ENCODE results near the gene SEPTIN12. TPM values are rescaled to one million over a fixed set of nuclear protein-coding genes. Genes with fewer than 3 reads are reported as not detected.
"Not testable (repeated sequence)": the region's sequence is repeated elsewhere in the genome, so short reads cannot be mapped to it uniquely, and the experiment has no call there.

SEPTIN12 gene
- polyA plus RNA-seq, 3 donors, result 0.19 TPM; not detected in 2

DNA sequence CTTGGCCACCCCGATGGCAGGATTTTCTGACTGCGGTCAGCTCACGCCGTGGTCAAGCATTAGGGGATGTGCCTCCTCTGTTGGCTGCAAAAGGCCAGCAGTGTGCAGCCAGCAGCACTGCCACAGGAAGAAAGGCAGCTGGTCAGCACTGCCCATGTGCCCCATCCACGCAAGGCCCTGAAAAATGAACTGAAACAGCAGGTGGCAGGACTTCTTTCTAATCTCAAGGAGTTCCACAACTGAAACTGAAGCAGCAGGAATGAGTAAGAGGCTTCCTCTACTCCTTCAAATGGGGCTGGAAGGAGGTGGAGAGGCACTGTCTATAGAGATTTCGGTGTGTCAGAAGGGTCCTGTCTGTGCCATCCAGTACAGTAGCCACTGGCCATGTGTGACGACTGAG lies 24.4 kb downstream of the SEPTIN12 start:
- no peak for DNase-seq (ENCODE audit: low read depth in 3 of 3, low spot score in 2 of 3)

DNA sequence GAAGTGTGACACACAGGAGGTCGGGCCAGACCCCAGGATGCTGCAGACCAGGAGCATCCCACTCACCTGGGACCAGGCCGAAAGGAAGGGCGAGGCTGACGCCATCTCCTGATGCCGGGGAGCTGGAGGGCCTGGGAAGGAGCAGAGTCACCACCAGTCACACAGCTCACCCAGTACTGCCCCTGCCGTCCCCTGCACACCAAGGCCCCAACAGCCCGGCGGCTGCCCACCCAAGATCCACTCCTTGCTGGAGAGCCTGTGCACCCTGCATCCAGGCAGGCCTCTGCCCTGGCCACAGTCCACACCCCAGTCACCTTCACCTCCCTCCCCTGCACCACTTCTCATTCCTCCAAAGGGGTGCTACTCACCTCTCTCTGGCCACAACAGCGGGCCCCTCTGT lies 25.9 kb downstream of the SEPTIN12 start:
- DNase-seq (ENCODE audit: low read depth in 3 of 3, low spot score in 2 of 3), result no peak

DNA sequence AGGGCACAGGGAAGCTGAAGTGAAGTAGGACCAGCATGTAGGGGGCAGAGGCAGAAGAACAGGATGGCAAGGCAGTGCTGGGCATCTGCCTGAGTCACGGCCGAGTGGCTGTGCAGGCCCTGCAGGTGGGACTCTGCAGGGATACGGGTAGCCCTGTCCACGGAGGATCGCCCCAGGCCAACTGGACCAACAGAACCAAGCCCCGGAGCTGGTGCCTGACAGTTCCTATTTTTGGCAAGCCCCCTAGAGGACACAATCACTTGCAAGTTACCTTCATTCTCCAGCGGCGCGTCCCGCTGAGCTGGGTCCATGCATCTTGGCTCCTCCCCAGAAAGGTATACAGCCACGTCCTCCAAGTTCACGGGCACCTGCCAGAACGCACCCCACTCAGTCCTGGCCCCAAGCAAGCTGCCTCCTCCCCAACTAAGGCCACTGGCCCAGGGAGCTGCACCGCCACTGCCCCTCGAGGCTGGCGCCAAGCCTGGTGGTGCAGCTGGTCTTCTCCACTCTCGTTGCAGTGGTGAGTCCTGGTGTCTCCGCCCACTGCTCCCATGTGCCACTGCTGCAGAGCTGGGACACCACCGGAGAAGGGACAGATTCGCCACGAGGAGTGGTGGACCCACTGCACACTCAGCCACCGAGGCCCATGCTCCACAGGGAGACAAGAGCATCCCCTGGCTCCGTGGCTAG lies 27.8 kb downstream of the SEPTIN12 start:
- DNase-seq (ENCODE audit: low read depth in 3 of 3, low spot score in 2 of 3), result no peak

DNA sequence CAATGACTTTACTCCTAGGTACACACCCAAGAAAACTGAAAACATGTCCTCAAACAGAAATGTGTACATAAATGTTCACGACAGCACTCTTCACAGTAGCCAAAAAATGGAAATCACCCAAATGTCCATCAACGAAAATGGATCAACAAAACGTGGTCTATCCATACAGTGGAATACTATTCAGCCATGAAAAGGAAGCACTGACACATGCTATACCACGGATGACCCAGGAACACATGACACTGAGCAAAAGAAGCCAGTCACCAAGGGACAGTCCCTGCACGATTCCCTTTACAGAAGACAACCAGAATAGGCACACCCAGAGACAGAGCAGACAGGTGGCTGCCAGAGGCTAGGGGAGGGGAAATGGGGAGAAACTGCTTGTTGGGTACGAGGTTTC lies 32.5 kb downstream of the SEPTIN12 start:
- DNase-seq (ENCODE audit: low read depth in 3 of 3, low spot score in 2 of 3), result no peak

DNA sequence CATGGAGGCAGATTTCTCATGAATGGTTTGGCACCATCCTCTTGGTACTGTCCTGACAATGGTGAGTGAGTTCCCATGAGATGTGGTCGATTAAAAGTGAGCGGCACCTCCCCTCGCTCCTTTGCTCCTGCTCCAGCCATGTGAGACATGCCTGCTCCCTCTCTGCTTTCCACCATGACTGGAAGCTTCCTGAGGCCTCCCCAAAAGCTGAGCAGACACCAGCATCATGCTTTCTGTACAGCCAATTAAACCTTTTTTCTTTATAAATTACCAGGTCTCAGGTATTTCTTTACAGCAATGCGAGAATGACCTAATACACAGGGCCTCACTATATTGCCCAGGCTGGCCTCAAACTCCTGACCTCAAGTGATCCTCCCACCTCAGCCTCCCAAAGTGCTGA lies 33.3 kb downstream of the SEPTIN12 start:
- DNase-seq (ENCODE audit: low read depth in 3 of 3, low spot score in 2 of 3), result no peak

DNA sequence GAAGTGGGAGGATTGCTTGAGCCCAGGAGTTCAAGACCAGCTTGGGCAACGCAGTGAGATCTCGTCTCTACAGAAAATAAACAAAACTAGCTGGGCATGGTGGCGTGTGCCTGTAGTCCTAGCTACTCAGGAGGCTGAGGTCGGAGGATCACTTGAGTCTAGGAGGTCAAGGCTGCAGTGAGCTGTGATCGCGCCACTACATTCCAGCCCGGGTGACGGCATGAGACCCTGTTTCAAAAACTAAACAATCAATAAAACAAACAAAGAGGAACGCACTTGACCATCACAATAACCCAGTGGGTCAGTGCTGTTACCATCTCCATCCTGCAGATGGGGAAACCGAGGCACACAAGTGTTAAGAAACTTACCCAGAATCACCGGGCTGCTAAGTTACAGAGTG lies 34.9 kb downstream of the SEPTIN12 start:
- no peak for DNase-seq (ENCODE audit: low read depth in 3 of 3, low spot score in 2 of 3)

DNA sequence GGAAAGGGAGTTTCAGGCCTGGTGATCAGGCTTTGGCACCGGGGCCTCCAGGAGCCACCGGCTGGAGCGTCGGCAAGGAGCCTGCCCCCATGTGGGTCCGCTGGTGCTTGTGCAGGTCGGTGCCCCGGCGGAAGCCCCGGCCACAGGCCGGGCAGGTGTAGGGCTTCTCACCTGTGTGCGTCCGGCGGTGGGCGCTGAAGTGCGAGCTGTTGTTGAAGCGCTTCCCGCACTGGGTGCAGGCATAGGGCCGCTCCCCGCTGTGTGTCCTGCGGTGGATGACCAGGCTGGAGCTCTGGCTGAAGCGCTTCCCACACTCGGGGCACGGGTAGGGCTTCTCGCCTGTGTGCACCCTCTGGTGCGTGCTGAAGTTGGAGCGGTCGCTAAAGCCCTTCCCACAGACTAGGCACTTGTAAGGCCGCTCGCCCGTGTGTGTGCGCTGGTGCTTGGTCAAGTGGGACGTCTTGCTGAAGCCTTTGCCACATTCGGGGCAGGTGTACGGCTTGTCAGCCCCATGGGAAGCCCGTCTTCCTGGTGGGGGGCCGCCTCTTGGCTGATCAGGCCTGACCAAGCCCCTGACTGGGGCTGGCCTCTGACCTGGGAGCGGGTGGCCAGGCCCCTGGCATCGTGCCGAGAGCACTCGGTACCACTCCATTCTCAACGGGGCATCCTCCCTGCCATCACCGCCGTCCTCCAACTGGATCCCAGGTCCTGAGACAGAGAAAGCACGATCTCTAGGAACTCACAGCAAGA lies 35.6 kb downstream of the SEPTIN12 start:
- DNase-seq (ENCODE audit: low read depth in 3 of 3, low spot score in 2 of 3), result no peak

DNA sequence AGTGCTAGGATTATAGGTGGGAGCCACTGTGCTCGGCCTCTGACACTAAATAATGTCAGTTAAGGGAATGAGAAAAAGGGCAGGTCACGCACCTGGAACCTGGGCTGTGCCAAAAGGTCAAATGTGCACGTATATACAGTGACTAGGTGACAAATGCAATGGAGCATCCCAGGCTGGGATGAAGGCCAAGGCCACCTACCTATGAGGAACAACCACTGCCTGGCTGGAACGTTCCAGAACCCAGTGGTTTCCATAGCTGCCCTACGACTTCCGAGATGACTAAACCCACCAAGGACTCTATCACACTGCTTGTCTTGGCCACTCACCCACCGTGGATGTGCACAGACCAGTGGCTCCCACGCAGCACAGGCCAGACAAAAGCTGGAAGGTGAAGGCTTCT lies 37.2 kb downstream of the SEPTIN12 start:
- no peak for DNase-seq (ENCODE audit: low read depth in 3 of 3, low spot score in 2 of 3)

DNA sequence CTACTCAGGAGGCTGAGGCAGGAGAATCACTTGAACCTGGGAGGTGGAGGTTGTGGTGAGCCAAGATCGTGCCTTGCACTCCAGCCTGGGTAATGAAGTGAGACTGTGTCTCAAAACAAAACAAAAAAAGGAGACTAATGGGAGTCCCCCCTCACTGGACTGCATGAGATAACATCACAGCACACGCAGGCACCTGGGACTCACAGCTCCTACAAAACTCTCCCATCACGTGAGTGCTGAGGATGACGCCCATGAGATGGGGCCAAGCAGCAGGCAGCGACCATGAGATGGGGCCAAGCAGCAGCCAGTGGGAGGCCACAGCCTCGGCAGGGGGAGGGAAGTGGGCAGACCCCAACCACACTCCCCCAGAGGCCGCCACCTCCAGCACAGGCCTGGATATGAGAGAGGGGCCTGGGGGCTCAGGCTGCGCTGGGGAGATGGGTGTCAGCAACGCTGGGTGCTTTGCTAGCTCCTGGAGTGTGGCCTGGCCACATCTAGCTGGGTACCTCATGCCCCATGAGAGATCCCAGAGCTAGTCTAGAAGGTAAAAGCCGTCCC lies 38.4 kb downstream of the SEPTIN12 start:
- no peak for DNase-seq (ENCODE audit: low read depth in 3 of 3, low spot score in 2 of 3)

DNA sequence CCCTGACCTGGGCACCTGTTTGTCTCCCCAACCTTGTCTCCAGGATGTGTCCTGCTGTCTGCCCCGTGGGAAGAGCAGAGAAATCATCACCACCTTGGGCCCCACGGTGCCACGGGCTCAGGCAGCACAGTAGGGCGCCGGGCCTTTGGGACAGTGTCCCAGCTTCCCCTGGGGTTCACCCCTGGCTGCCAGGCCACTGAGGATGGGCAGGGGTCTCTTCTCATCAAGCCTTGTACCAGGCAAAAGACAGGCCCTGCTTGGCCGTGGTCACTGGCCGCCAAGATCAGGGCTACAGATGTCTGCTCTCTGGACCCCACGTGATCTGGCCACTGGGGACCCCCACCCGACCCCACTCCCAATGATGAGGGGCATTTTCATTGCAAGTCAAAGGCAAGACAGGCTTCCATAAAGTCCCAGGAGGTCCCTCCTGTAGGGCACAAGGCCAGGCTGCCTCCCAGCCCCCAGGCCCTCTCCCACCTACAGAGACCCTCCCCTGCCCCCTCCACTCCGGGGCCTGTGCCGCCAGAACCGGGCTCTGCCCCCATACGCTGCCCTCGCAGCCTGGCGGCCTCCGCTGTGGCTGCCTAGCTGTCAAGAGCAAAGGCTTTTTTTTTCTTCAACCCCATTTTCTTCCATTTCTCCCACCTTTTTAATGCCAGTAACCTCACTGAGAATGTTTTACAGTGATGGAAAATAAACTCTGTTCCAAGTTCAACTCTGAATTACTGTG lies 39.3 kb downstream of the SEPTIN12 start:
- DNase-seq (ENCODE audit: low read depth in 3 of 3, low spot score in 2 of 3), result no peak

DNA sequence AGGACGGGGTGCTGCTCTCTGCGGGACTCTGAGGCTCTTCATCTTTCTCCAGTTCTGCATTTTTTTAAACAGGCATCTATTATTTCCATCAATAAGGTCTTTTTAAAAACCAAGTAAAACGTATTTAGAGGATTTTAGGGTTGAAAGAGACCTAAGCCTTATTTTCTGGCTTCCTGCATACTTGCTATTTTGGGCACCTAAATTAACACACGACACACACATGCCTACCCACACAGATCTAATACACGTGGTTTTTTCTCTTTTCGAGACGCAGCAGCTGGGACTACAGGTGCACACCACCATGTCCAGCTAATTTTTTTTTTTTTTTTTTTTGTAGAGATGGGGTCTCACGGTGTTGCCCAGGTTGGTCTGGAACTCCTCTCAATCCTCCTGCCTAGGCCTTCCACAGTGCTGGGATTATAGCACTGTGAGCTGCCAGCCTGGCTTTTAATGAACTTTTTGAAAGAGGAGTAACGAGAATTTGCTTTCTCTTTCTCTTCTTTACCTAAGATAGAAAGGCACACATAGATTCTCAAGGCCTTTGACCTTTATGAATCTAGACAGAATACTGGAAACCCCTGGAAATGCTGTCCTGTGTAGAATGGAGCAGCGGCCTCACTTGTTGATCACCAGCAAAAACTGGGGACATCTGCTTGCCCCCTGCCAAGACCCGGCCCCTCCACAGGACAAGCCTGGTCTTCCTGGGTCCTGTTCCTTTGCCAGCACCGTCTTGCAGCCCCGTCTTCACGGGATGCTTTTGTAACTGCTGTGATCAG lies 40.1 kb downstream of the SEPTIN12 start:
- no peak for DNase-seq (ENCODE audit: low read depth in 3 of 3, low spot score in 2 of 3)

DNA sequence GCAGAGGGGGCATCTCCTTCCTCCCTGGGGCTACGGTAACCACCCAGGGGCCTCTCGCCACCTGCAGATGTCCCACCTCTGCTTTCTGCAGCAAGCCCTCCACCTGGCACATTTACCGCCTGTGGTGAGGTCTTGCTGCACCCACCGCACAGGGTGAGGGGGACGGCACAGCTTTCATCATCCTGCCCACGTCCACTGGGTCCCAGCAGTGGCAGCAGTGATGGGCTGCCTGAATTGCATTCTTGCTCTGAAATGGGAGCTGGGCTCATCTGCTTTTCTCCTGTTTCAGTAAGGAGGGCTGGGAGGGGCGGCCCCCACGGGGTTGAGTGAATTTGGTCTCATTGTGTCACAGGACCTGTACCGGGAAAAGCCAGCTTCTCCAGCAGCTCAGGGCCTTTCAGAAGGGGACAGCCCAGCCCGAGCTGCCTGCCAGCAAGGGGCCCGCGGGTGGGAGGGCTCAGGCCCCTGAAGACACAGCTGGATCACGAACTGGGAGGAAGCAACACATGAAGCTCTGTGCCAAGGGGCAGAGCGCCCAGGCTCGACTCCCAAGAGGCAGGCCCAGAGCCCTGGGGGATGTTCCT lies 41.1 kb downstream of the SEPTIN12 start:
- DNase-seq (ENCODE audit: low read depth in 3 of 3, low spot score in 2 of 3), result no peak

DNA sequence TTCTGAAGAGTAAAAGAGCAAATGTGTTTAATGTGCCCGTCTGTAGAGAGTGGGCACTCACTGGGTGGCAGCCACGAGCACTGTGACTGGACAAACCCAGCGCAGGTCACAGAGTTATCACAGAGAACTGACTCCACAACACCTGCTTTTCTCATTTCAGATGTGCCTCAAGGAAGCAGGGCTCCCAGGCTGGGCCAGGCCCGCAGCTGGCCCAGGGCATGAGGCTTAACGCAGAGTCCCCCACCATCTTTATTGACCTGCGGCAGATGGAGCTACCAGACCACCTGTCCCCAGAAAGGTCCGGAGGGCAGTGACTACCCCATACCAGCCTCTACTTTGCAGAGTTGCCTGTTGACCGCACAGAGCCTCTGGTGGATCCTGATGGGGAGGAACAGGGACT lies 41.9 kb downstream of the SEPTIN12 start:
- no peak for DNase-seq (ENCODE audit: low read depth in 3 of 3, low spot score in 2 of 3)

DNA sequence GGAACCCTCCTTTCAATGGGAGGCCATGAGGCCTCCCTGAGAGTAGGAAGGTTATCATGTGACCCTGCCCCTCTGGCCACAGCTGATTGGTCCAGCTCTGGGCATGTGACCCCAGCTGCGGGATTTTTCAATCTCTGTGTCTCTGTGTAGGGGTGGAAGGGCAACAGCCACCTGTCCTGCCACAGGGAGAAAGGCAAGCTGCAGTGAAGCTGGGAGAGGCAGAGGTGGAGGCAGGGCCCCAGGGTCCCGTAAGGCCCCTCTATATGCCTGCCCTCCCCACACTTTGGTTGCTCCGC lies 42.9 kb downstream of the SEPTIN12 start:
- DNase-seq (ENCODE audit: low read depth in 3 of 3, low spot score in 2 of 3), result no peak

DNA sequence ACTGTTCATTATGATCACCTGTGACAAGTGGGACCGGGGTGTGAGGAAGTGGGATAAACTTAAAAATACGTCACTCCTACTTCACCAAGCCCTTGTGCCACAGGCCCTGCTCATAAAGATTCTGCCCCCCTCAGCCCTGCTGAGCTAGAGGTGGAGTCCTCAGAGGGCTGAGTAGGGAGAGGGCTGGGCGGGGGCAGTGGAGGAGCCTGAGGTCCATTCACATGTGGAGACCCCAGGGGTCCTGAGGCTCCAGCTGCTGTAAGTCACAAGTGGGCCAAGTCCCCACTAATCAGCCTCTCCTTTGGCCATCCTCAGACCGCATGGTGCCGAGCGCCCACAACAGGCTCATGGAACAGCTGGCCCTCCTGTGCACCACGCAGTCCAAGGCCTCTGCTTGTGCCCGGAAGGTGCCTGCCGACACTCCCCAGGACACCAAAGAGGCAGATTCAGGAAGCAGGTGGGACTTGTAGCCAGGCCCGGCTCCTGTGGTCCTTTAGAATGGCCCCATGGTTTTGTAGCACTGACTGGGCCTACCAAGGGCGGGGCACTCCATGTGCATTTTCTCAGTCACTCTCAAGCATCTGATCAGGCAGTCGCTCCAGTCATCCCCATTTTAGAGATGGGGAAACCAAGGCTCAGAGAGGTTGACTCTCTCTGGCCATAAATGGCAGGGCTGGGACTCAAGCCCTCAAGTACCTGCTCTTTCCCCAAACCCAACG lies 43.4 kb downstream of the SEPTIN12 start:
- DNase-seq (ENCODE audit: low read depth in 3 of 3, low spot score in 2 of 3), result no peak

DNA sequence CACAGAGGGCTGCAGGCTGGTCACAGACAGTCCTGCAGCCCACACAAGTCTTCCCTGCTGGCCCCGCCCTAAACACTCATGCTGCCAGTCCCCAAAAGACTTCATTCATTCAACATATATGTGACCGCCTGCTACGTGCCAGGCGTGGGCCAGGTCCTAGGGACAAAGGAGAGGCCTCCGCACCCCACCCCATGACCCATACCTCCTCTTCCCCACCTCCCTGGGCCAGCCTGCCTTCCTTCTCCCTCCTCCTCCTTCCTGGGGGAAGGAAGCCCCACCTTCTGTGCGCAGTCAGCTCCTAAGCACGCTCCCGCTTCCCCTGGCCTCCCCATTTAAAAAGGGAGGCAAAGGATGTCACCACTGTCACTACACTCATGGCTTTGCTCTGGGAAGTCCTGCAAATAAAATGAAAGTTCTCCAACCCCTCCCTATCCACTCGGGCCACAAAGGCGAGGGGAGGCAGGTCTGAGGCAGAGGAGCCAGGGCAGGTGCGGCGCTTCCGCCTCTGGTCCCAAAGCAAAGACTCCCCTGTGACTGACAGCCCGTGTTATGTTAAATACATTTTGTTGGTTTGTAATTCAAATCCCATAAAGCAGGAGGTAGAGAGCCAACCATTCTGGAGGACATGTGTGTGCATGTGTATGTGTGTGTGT lies 44.8 kb downstream of the SEPTIN12 start:
- no peak for DNase-seq (ENCODE audit: low read depth in 3 of 3, low spot score in 2 of 3)

DNA sequence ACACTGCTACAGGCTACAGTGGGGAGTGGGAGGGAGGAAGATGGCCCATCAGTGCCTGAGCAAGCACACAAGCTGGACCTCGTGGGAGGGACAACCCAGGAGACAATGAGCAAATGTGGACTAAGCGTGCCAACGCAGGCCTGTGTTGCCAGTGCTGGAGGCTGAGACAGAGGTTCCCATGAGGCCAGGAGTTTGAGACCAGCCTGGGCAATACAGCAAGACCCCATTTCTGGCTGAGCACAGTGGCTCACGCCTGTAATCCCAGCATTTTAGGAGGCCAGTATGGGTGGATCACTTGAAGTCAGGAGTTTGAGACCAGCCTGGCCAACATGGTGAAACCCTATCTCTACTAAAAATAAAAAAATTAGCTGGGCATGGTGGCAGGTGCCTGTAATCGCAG lies 49.8 kb downstream of the SEPTIN12 start:
- not testable (repeated sequence) for DNase-seq (ENCODE audit: low read depth in 3 of 3, low spot score in 2 of 3)

DNA sequence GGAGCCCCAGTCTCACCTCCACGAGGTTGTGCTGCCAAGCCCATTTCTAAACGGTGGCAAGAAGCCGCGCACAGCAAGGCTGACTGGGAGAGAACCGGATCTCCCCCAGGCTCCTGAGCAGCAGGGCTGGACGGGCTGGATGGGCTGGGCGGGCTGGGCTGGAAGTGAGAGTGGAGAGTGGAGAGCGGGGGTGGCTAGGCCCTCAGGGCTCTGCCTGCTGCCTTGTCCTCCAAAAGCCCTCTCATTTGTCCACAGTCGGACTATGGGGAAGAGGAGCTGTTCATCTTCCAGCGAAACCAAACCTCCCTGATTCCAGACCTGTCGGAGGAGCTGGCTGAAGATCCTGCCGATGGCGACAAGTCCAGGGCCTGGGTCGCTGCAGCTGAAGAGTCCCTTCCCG lies 50.6 kb downstream of the SEPTIN12 start:
- DNase-seq (ENCODE audit: low read depth in 3 of 3, low spot score in 2 of 3), result no peak

DNA sequence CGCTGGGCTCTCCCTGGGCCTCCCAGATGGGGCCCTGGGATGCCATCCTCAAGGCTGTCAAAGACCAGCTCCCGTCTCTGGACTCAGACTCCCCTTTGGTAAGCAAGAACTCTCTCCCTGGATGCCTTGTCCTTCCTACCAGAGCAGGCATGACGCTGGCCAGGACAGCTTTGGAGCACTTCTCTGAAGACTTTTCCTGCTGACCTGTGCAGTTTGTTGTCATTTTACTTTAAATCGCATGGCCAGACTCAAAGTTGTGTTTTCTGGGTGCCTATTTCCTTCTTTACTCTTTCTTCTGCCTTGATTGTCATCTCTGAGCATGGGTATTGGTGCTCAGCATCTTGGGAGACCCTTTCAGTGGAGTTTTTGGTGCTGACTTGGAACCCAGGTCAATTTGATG lies 51.6 kb downstream of the SEPTIN12 start:
- no peak for DNase-seq (ENCODE audit: low read depth in 3 of 3, low spot score in 2 of 3)
